Breast epithelium (tissue), 4 donors: ENCODE data around the gene FAM9C. TPM values are rescaled to one million over a fixed set of nuclear protein-coding genes. Genes with fewer than 3 reads are reported as not detected.

Experiments used
- DNase-seq, 2 donors: peaks; one replicate each; pipeline ENCODE4 v3.0.0-alpha.2; 2019; ENCODE audit warnings: low spot score in 2 of 2
- H3K27ac ChIP-seq, 2 donors: fragments of 200-600 bp; sonication (generic) in 1 of 2; one replicate each; pipeline ENCODE4 v1.5.1; 2016 to 2019; ENCODE audit warnings: mild to moderate bottlenecking in 1 of 2
- H3K27me3 ChIP-seq, 2 donors: fragments of 200-600 bp; sonication (generic) in 1 of 2; one replicate each; pipeline versions ENCODE4 v1.5.1 to v1.6.0; 2017 to 2019; ENCODE audit warnings: control low read depth in 1 of 2, mild to moderate bottlenecking in 1 of 2
- H3K36me3 ChIP-seq: fragments of 200-600 bp; one replicate; pipeline ENCODE4 v1.5.1; 2019
- H3K4me1 ChIP-seq, 2 donors: fragments of 200-600 bp; sonication (generic); one replicate each; pipeline ENCODE4 v1.5.1; 2016 to 2019; ENCODE audit warnings: control low read depth in 1 of 2
- H3K4me3 ChIP-seq, 3 donors: fragments of 200-600 bp; sonication (generic); 1 replicate in 2 of 3; 2 replicates in 1 of 3; pipeline ENCODE4 v1.5.1; 2016 to 2019; ENCODE audit warnings: mild to moderate bottlenecking in 3 of 3, moderate library complexity in 2 of 3
- H3K9me3 ChIP-seq, 2 donors: fragments of 200-600 bp; sonication (generic) in 1 of 2; one replicate each; pipeline ENCODE4 v1.5.1; 2016 to 2019; ENCODE audit warnings: control low read depth in 1 of 2
- POLR2A ChIP-seq: fragments of 450-650 bp; IDR thresholded peaks from one replicate; pipeline ENCODE4 v1.6.1; 2016; ENCODE audit warnings: antibody characterized with exemption, mild to moderate bottlenecking, moderate library complexity
- POLR2AphosphoS5 ChIP-seq, 3 donors: sonication (generic); formaldehyde crosslinking; IDR thresholded peaks; one replicate each; pipeline ENCODE4 v1.6.1; 2017; ENCODE audit warnings: antibody characterized with exemption in 3 of 3
- intact Hi-C: fragments of 100-400 bp; cut with DNase I; formaldehyde crosslinking; loops from one replicate; pipeline ENCODE4 v1.15.1; 2023; ENCODE audit warnings: low total_unique reads
- total RNA-seq, 3 donors: library from RNA; depleted of rRNA; stranded (reverse); fragments of >200 nt; gene quantifications; one replicate each; pipeline ENCODE4 v1.1.0, GENCODE V29; 2016
- TF ChIP-seq, protein P1 (sequence below), 3 donors: fragments of 450-650 bp; IDR thresholded peaks; one replicate each; pipeline ENCODE4 v1.5.1; 2016 to 2017; ENCODE audit warnings: antibody characterized with exemption in 3 of 3, mild to moderate bottlenecking in 3 of 3, moderate library complexity in 3 of 3

Gene FAM9C
- not detected for total RNA-seq

DNA sequence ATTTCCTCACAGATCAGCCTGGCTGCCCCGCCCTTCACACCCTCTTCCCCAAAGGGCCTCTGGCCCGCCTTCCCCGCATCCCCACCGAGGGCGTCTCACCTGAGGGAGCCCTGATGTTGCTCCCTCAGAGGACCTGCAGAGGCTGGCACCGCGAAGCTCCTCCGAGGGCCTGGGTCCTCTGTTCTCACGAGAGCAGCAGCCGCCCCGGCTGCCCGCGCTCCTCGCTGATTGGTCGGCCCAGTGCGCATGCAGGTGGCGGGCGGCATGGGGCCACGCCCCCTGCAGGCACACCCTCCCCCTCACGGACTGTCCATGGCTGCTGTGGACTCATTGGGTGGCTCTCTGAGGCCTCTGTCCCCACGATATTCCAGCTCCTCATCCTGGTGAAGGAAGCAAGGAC is at the start of gene FAM9C:
Gene FAM9C (minus strand): TSS at position 180 of the 400 bp plus-strand sequence. CDS start 831 bp downstream, outside the sequence.
- Histone ChIP-seq H3K27me3 (peaks cover 0 to 20% of the 10 kb centered on the region in 2 donors), H3K4me1 (no peaks in the 10 kb centered on the region), H3K36me3 (no peaks in the 10 kb centered on the region), H3K4me3 (no peak within 1 kb of the TSS), H3K9me3 (no peaks in the 10 kb centered on the region), H3K27ac (no peak within 1 kb of the TSS)
- intact Hi-C loops: no loop called here
- DNase-seq: no peak
- TF ChIP-seq, protein P1, sequence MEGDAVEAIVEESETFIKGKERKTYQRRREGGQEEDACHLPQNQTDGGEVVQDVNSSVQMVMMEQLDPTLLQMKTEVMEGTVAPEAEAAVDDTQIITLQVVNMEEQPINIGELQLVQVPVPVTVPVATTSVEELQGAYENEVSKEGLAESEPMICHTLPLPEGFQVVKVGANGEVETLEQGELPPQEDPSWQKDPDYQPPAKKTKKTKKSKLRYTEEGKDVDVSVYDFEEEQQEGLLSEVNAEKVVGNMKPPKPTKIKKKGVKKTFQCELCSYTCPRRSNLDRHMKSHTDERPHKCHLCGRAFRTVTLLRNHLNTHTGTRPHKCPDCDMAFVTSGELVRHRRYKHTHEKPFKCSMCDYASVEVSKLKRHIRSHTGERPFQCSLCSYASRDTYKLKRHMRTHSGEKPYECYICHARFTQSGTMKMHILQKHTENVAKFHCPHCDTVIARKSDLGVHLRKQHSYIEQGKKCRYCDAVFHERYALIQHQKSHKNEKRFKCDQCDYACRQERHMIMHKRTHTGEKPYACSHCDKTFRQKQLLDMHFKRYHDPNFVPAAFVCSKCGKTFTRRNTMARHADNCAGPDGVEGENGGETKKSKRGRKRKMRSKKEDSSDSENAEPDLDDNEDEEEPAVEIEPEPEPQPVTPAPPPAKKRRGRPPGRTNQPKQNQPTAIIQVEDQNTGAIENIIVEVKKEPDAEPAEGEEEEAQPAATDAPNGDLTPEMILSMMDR (IDR thresholded peaks at IDR 0.05): no peak
- no peak for TF ChIP-seq POLR2AphosphoS5 (IDR thresholded peaks at IDR 0.05)
- TF ChIP-seq POLR2A: no peak

DNA sequence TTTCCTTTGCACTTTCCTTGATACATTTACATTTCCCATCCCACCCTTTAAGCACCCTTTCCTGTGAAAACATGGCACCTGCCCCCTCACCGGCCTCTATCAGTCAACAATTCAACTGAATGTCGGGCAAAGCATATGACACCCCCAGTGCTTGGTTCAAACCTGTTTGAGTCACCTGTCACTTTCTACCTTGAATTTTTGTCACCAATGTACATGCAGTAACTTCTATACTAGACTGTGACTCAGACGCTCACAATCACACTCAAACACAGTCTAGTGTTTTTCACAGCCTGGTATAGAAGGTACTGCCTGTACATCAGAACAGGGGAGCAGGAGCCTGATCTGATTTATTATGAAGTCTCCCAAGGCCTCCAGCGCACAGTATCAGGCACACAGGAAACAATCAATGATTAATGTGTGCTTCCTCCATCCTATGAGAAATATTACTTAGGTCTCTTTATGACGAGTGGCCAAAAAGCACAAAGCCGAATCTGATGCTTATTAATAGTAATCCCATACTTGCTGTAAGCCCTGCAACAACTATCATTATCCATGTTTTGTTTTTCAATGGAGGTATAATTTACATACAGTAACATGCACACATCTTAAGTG is 49.2 kb upstream of the FAM9C start:
- intact Hi-C loops: no loop called here
- no peak overlapping the region for H3K27ac ChIP-seq
- H3K4me3 ChIP-seq: no peak overlapping the region
- no peaks in the 10 kb centered on the region for H3K36me3 ChIP-seq
- no peaks in the 10 kb centered on the region for H3K27me3 ChIP-seq
- TF ChIP-seq POLR2AphosphoS5 (IDR thresholded peaks at IDR 0.05): no peak
- TF ChIP-seq, protein P1 (IDR thresholded peaks at IDR 0.05): no peak
- no peak for TF ChIP-seq POLR2A
- H3K9me3 ChIP-seq: peaks cover 0 to 6% of the 10 kb centered on the region in 2 donors
- no peaks in the 10 kb centered on the region for H3K4me1 ChIP-seq
- DNase-seq: no peak

DNA sequence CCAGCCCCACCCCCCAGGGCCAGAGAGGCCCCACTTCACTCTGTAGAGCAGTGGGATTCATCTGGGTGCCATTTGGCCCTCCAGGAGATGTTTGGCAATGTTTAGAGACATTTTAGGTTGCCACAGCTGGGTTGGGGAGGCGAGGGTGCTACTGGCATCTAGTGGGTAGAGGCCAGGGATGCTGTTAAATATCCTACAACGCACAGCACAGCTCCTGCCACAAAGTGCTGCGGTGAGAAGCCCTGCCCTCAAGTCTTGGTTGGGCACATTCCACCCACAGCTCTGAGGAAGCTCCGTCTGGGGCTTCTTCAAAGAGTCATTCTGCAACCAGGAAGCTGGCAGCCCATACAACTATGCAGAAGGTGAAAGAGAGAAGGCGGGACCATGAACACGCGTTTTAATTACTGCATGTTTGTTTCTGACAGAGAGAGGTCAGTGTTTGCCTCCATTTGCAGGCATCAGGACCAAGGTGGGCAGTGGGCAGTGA is 48.1 kb upstream of the FAM9C start:
- Histone ChIP-seq H3K4me3 (no peak overlapping the region), H3K36me3 (no peaks in the 10 kb centered on the region), H3K9me3 (peaks cover 0 to 6% of the 10 kb centered on the region in 2 donors), H3K27me3 (no peaks in the 10 kb centered on the region), H3K27ac (peak overlapping the region in 1 of 2 donors; percentile 35), H3K4me1 (no peaks in the 10 kb centered on the region)
- intact Hi-C loops: no loop called here
- no peak for TF ChIP-seq POLR2A
- peak in 1 of 2 donors; percentile 31 for DNase-seq

DNA sequence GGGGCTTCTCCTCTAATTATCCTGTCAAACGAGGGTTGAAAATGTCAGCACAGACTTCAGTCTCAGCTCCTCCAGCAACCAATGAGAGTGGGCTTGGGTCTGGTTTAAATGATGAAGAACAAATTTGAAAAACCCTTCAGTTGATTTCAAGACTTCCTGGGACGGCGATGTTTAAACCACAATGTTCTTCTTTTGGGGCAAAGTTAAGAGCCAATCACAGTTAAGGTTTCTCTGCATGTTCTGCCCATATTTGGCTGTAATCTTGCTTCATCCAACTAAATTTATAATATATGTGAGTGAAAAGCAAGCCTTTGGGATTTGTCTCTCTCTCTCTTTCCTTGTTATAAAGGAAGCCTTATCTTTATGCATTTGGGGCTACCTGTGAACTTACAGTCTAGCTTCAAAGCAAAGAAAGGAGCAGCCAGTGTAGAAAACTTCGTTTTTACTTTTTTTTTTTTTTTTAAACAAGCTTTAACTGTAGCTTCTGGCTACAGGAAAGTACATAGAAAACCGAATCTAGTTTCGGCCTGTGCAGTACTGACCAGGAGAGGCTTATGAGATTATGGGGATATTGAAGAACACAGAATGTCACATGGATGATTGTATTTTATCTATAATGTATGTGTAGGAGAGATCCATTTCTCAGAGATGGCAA is 46.8 kb upstream of the FAM9C start:
- TF ChIP-seq, protein P1 (IDR thresholded peaks at IDR 0.05): no peak
- TF ChIP-seq POLR2AphosphoS5 (IDR thresholded peaks at IDR 0.05) (no peak), POLR2A (no peak)
- Histone ChIP-seq H3K27me3 (no peaks in the 10 kb centered on the region), H3K9me3 (peaks cover 0 to 6% of the 10 kb centered on the region in 2 donors), H3K4me1 (no peaks in the 10 kb centered on the region), H3K27ac (peak overlapping the region; percentile 42 to 70), H3K36me3 (no peaks in the 10 kb centered on the region), H3K4me3 (no peak overlapping the region)
- DNase-seq: no peak
- intact Hi-C loops: no loop called here

DNA sequence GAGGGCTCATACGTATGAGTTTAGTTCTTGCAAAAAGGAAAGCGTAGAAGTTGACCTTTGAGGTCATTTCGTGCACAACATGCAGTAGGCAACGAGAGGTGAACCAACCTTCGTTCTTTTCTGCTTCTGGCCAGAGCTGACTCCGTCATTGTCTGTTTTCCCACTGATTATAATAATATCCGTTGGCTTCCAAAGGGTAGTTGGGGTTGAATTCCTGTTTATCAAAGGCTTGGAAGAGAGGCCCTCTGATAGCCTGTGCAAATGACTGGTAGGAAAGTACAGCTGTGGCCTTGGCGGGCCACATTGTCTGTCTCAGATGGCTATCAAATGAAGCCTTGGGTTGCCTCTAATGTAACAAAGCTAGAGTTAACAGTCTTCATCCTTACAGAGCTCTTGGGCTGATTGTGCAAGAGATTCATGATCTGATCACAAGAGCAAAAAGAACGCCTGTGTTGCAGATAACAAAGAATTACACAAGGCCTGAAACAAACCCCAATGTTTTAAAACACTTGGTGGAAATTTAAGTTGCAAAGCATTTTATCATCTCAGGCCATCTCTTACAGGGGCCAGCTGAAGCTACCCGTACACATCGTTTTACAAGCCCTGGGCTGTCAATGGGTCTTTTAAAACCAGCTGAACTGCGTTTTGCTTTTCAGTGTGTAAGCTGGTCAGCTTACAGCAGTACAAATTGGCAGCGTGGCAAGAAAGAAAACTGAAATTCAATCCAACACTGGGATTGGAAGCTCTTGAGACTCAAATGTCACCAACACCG is 46.1 kb upstream of the FAM9C start:
- Histone ChIP-seq H3K36me3 (no peaks in the 10 kb centered on the region), H3K4me3 (no peak overlapping the region), H3K4me1 (no peaks in the 10 kb centered on the region), H3K27me3 (no peaks in the 10 kb centered on the region), H3K9me3 (peaks cover 0 to 6% of the 10 kb centered on the region in 2 donors), H3K27ac (peak overlapping the region; percentile 42 to 70)
- no peak for DNase-seq
- TF ChIP-seq, protein P1 (IDR thresholded peaks at IDR 0.05): no peak
- TF ChIP-seq POLR2AphosphoS5 (IDR thresholded peaks at IDR 0.05): no peak
- TF ChIP-seq POLR2A: no peak
- intact Hi-C loops: no loop called here
